Activated CD4-positive, alpha-beta T cell treated with anti-CD3 and anti-CD28 coated beads, Interleukin-2, amount 50 U/mL, for 16 hours (primary cell): ENCODE data around the gene KCNJ14.
"Not testable (repeated sequence)": the region's sequence is repeated elsewhere in the genome, so short reads cannot be mapped to it uniquely, and the experiment has no call there.

Source experiments
- DNase-seq: peaks from one replicate; pipeline ENCODE4 v3.0.0-alpha.2; 2020

Gene KCNJ14

GRCh38 chr19:48473161-48473966 lies 18.0 kb downstream of the KCNJ14 start:
- no peak for DNase-seq

GRCh38 chr19:48474084-48474592 lies 18.8 kb downstream of the KCNJ14 start:
- no peak for DNase-seq

GRCh38 chr19:48475369-48476068 lies 20.1 kb downstream of the KCNJ14 start:
- no peak for DNase-seq

- no peak for DNase-seq
Measured at GRCh38 chr19:48476176-48476575, 20.8 kb downstream of the KCNJ14 start.

- no peak for DNase-seq
Measured at GRCh38 chr19:48477067-48477685, 21.8 kb downstream of the KCNJ14 start.

- DNase-seq, result no peak
Measured at GRCh38 chr19:48477698-48478338, 22.4 kb downstream of the KCNJ14 start.

- no peak for DNase-seq
Measured at GRCh38 chr19:48478339-48479256, 23.2 kb downstream of the KCNJ14 start.

- no peak for DNase-seq
Measured at GRCh38 chr19:48479686-48480085, 24.3 kb downstream of the KCNJ14 start.

GRCh38 chr19:48480183-48480557 lies 24.8 kb downstream of the KCNJ14 start:
- no peak for DNase-seq

GRCh38 chr19:48480558-48481500 lies 25.5 kb downstream of the KCNJ14 start:
- peak; percentile 61 for DNase-seq

- DNase-seq, result no peak
Measured at GRCh38 chr19:48481846-48482639, 26.7 kb downstream of the KCNJ14 start.

GRCh38 chr19:48483301-48483700 lies 27.9 kb downstream of the KCNJ14 start:
- DNase-seq, result no peak

GRCh38 chr19:48484247-48484893 lies 29.0 kb downstream of the KCNJ14 start:
- no peak for DNase-seq

GRCh38 chr19:48484931-48485612 lies 29.7 kb downstream of the KCNJ14 start:
- no peak for DNase-seq

GRCh38 chr19:48486706-48487105 lies 31.3 kb downstream of the KCNJ14 start:
- not testable (repeated sequence) for DNase-seq

GRCh38 chr19:48487544-48487943 lies 32.2 kb downstream of the KCNJ14 start:
- DNase-seq, result no peak

GRCh38 chr19:48487948-48488347 lies 32.6 kb downstream of the KCNJ14 start:
- no peak for DNase-seq

- not testable (repeated sequence) for DNase-seq
Measured at GRCh38 chr19:48488478-48488877, 33.1 kb downstream of the KCNJ14 start.
